Tibial nerve (tissue), 3 donors: ENCODE data around the gene SERPINA6.

ENCODE experiments used
- CTCF ChIP-seq, 5 experiments: fragments of 200-600 bp in 3 of 5; fragments of 450-650 bp in 2 of 5; sonication (generic) in 3 of 5; IDR thresholded peaks; one replicate each; pipeline ENCODE4 v1.5.1; 2016 to 2019; ENCODE audit warnings: antibody characterized with exemption in 5 of 5, mild to moderate bottlenecking in 3 of 5, moderate library complexity in 2 of 5
- POLR2A ChIP-seq, 2 donors: fragments of 450-650 bp; IDR thresholded peaks; one replicate each; pipeline ENCODE4 v1.6.1; 2017; ENCODE audit warnings: antibody characterized with exemption in 2 of 2, mild to moderate bottlenecking in 2 of 2, moderate library complexity in 2 of 2

- no peak for TF ChIP-seq CTCF (IDR thresholded peaks at IDR 0.05)
- TF ChIP-seq POLR2A (IDR thresholded peaks at IDR 0.05): no peak
These were observed 20.3 kb upstream of the SERPINA6 start for GRCh38 chr14:94343238-94344005.
